Peyer's patch (tissue), 4 donors: Measurements from ENCODE around the gene GXYLT2.

Source experiments
- CTCF ChIP-seq, 6 experiments: fragments of 450-650 bp in 4 of 6; fragments of 200-600 bp in 2 of 6; sonication (generic) in 1 of 6; IDR thresholded peaks; one replicate each; pipeline ENCODE4 v1.5.1; 2017 to 2019; ENCODE audit warnings: antibody characterized with exemption in 6 of 6, mild to moderate bottlenecking in 3 of 6, moderate library complexity in 1 of 6
- POLR2A ChIP-seq, 2 donors: fragments of 450-650 bp; IDR thresholded peaks; one replicate each; pipeline ENCODE4 v1.5.1; 2017; ENCODE audit warnings: antibody characterized with exemption in 2 of 2, mild to moderate bottlenecking in 2 of 2, moderate library complexity in 2 of 2

- no peak for TF ChIP-seq CTCF (IDR thresholded peaks at IDR 0.05)
- no peak for TF ChIP-seq POLR2A (IDR thresholded peaks at IDR 0.05)
Measured at GRCh38 chr3:72897758-72898007, 9.8 kb downstream of the GXYLT2 start.
